NCI-H2196 (cell line): ENCODE results near the gene FAM13C.
"Not testable (repeated sequence)": the region's sequence is repeated elsewhere in the genome, so short reads cannot be mapped to it uniquely, and the experiment has no call there.

Experiments
- DNase-seq: peaks from one replicate; lab custom pipeline; 2025; ENCODE audit not compliant: unreplicated experiment; lab: John Stamatoyannopoulos, UW

FAM13C gene

GRCh38 chr10:59362144-59362958, at the start of gene FAM13C:
Gene FAM13C (minus strand): TSS chr10:59362549. CDS start chr10:59362460, 89 bp downstream.
- DNase-seq = peak; percentile 28

- no peak for DNase-seq
Observed at GRCh38 chr10:59405235-59405634, 42.9 kb upstream of the FAM13C start.

- no peak for DNase-seq
Observed at GRCh38 chr10:59400214-59400613, 37.9 kb upstream of the FAM13C start.

- DNase-seq = not testable (repeated sequence)
Observed at GRCh38 chr10:59399329-59399728, 37.0 kb upstream of the FAM13C start.

- DNase-seq = no peak
Observed at GRCh38 chr10:59397961-59398360, 35.6 kb upstream of the FAM13C start.

- DNase-seq = no peak
Observed at GRCh38 chr10:59395984-59396383, 33.6 kb upstream of the FAM13C start.

- no peak for DNase-seq
Observed at GRCh38 chr10:59393349-59393748, 31.0 kb upstream of the FAM13C start.

- no peak for DNase-seq
Observed at GRCh38 chr10:59391060-59391459, 28.7 kb upstream of the FAM13C start.

GRCh38 chr10:59388671-59388976, 26.3 kb upstream of the FAM13C start:
- no peak for DNase-seq

GRCh38 chr10:59387951-59388670, 25.8 kb upstream of the FAM13C start:
- no peak for DNase-seq

GRCh38 chr10:59384761-59385160, 22.4 kb upstream of the FAM13C start:
- DNase-seq = no peak

GRCh38 chr10:59383908-59384307, 21.6 kb upstream of the FAM13C start:
- DNase-seq = no peak

- DNase-seq = no peak
Observed at GRCh38 chr10:59383436-59383835, 21.1 kb upstream of the FAM13C start.

- DNase-seq = no peak
Observed at GRCh38 chr10:59382831-59383295, 20.5 kb upstream of the FAM13C start.

- no peak for DNase-seq
Observed at GRCh38 chr10:59381687-59382086, 19.3 kb upstream of the FAM13C start.

GRCh38 chr10:59376846-59377245, 14.5 kb upstream of the FAM13C start:
- no peak for DNase-seq

- no peak for DNase-seq
Observed at GRCh38 chr10:59375990-59376389, 13.6 kb upstream of the FAM13C start.

- no peak for DNase-seq
Observed at GRCh38 chr10:59374916-59375315, 12.6 kb upstream of the FAM13C start.

- DNase-seq = no peak
Observed at GRCh38 chr10:59373071-59373470, 10.7 kb upstream of the FAM13C start.

- DNase-seq = no peak
Observed at GRCh38 chr10:59372543-59372942, 10.2 kb upstream of the FAM13C start.

- DNase-seq = no peak
Observed at GRCh38 chr10:59366290-59366689, 3.9 kb upstream of the FAM13C start.

- no peak for DNase-seq
Observed at GRCh38 chr10:59363446-59363958, 1.2 kb upstream of the FAM13C start.
